BJ (cell line): ENCODE results near the gene PTPRM. TPM values are rescaled to one million over a fixed set of nuclear protein-coding genes. Genes with fewer than 3 reads are reported as not detected.

Experiments
- CTCF ChIA-PET: fragments of 350-600 bp; formaldehyde crosslinking; extraction: SDS; loops from one replicate; lab custom pipeline; 2021; ENCODE audit warnings: antibody characterized with exemption, inconsistent platforms; lab: Yijun Ruan, JAX
- POLR2A ChIA-PET: fragments of 300-600 bp; sonication (Branson Sonifier 250); formaldehyde crosslinking; extraction: SDS; loops from one replicate; lab custom pipeline; 2021; ENCODE audit warnings: antibody characterized with exemption; lab: Charles Lee
- DNase-seq: peaks from one replicate; pipeline ENCODE4 v3.0.0-alpha.2; 2011; ENCODE audit warnings: low read depth
- H3K27me3 ChIP-seq: 2 replicates; pipeline ENCODE4 v1.6.0; 2011; ENCODE audit warnings: low read length; ENCODE audit not compliant: control insufficient read depth, insufficient read depth
- H3K36me3 ChIP-seq: 2 replicates; pipeline ENCODE4 v1.5.1; 2011; ENCODE audit warnings: low read length; ENCODE audit not compliant: control insufficient read depth, insufficient read depth
- H3K4me3 ChIP-seq: 2 replicates; pipeline ENCODE4 v1.5.1; 2011; ENCODE audit warnings: low read depth, mild to moderate bottlenecking, control low read depth, low read length
- polyA plus RNA-seq: library from polyadenylated mRNA; depleted of rRNA; stranded (reverse); fragments of >200 nt; gene quantifications from 2 replicates; pipeline ENCODE4 v1.2.3, GENCODE V29; 2011
- small RNA-seq: library from RNA; depleted of rRNA; stranded (forward); fragments of <200 nt; gene quantifications from one replicate; pipeline ENCODE3, GENCODE V24; 2012; ENCODE audit warnings: low replicate concordance, low read depth; ENCODE audit not compliant: insufficient read length
- TF ChIP-seq, protein P1 (sequence below): IDR thresholded peaks from 2 replicates; pipeline ENCODE4 v1.5.1; 2011; ENCODE audit warnings: low read depth, mild to moderate bottlenecking, control low read depth, inconsistent platforms, low read length, moderate library complexity; ENCODE audit not compliant: insufficient read depth

PTPRM gene
- polyA plus RNA-seq, 1 experiment: 149 TPM

DNA sequence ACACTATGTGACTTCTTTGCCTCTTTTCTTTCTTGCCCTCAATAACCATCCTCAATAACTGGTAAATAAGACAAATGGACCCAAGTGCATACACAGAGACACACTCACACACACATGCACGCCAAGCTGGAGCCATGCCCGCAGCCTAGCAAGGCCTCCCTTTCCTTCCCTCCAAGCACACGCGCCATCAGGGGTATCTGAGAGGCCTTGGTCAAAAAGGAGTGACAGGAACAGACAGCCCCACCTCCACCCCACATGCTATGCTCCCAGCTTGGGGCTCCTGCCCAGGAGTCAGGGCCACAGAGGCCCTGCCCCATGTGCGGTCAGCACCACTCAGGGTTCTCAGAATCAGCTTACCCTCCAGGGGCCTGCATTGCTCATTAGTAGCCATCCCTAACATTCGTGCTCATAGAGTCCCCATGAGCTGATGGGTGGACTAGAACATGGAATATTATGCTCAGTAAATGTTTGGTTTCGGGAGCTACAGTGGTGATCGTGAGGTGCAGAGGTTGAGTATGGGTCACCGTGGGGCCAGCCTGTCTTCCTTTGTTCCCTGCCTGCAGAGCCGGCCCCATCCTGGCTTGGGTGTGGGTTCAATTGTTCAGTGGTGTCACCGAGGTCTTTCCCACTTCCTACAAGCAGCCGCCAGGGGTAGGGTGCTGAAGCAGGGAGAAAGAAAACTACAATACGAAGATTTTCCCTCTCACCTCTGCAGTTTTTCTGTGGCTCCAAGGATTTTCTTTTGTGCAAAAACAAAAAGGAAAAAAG lies 884.0 kb downstream of the PTPRM start:
- CTCF ChIA-PET: interaction anchor here (3.2 kb wide), 1 partner anchor 30 kb away, joined by 11 read pairs; no protein-coding TSS in a partner anchor
- H3K4me3 ChIP-seq: no peak overlapping the region
- POLR2A ChIA-PET: no interaction called here
- no peak for DNase-seq
- H3K36me3 ChIP-seq: no peaks in the 10 kb centered on the region
- peaks cover 7% of the 10 kb centered on the region; the same call in 1 of the 2 replicates for H3K27me3 ChIP-seq
- TF ChIP-seq, protein P1, sequence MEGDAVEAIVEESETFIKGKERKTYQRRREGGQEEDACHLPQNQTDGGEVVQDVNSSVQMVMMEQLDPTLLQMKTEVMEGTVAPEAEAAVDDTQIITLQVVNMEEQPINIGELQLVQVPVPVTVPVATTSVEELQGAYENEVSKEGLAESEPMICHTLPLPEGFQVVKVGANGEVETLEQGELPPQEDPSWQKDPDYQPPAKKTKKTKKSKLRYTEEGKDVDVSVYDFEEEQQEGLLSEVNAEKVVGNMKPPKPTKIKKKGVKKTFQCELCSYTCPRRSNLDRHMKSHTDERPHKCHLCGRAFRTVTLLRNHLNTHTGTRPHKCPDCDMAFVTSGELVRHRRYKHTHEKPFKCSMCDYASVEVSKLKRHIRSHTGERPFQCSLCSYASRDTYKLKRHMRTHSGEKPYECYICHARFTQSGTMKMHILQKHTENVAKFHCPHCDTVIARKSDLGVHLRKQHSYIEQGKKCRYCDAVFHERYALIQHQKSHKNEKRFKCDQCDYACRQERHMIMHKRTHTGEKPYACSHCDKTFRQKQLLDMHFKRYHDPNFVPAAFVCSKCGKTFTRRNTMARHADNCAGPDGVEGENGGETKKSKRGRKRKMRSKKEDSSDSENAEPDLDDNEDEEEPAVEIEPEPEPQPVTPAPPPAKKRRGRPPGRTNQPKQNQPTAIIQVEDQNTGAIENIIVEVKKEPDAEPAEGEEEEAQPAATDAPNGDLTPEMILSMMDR: no peak

DNA sequence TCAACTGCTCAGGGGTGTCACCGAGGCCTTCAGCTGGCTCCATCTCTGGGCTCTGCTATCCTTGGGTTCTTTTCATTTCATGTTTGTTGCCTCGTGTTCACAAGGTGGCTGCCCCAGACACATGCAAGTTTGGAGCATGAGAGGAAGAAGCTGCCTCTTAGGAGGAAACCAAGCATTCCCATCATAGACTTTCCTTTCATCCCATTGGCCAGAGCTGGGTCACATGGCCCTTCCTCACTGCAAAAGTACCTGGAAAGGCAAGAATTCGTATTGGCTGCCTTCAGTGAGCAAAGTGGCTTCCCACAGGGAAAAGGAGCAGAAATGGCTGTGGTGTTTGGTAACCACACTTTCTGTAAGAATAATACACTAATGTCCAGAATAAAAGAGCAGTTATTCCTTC lies 886.4 kb downstream of the PTPRM start:
- Histone ChIP-seq H3K27me3 (peaks cover 3% of the 10 kb centered on the region; the same call in 1 of the 2 replicates), H3K36me3 (no peaks in the 10 kb centered on the region), H3K4me3 (no peak overlapping the region)
- DNase-seq: no peak
- TF ChIP-seq, protein P1: no peak
- CTCF ChIA-PET: no interaction called here
- POLR2A ChIA-PET: no interaction called here

DNA sequence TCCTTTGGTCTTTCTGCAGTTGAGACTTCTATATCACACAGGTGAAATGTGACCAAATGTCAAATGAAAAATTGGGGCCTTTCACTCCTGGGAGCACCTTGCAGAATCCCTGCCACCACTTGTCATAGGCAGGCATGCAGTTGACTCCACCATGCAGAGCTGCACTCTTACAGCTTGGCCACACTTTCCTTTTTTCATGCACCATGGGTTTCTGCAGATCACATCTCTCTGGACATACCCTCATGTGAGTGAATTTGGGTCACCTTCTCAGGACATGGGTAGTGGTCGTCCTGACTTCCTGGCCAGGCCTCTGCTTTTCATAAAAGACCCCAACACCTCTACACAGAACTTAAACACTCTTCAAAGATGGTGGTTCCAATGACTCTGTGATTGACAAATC lies 887.0 kb downstream of the PTPRM start:
- no peak for DNase-seq
- ChIA-PET POLR2A (no interaction called here), CTCF (no interaction called here)
- Histone ChIP-seq H3K27me3 (peaks cover 3% of the 10 kb centered on the region; the same call in 1 of the 2 replicates), H3K4me3 (no peak overlapping the region), H3K36me3 (no peaks in the 10 kb centered on the region)
- TF ChIP-seq, protein P1: no peak

DNA sequence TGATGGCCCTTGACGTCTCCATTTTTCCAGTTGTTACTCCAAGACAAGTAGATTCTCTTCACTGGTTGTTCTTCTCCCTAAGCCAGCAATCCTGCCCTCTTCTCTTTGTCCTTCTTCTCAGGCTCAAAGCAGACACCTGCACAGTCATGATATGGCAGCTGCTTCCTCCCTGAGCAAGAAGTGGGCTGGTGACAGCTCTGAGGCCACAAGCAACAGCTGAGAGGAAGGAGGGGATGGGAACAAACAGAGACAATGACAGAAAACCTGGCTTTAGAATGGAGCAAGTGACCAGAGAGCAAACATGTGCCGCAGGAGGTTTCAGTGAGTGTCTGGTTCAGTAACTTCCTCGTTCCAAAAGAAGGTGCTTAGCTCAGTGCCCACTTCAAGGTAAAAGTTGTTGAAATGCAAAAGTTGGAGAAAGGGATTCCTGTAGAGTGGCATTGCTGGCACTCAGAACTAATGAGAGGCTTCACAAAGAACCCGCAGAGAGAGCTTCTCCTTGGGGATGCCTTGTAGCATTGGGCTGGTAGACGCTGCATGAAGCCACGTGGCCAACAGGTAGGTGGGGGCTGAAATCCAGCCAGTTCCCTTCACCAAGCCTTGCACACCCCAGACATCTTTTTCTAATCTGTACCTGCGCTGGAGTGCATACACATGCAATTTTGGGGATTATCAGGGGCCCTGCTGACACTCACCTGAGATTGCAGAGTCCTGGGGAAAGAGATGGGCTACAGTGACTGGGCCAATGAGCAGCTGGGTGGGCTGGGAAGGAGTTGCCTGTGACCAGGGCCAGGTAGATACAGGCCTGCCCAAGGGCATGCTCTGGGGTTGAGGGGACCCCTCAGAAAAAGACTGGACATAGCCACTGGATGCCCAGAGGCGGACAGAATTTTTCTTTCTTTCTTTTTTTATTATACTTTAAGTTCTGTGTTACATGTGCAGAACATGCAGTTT lies 888.8 kb downstream of the PTPRM start:
- H3K4me3 ChIP-seq: no peak overlapping the region
- H3K27me3 ChIP-seq: peaks cover 3% of the 10 kb centered on the region; the same call in 1 of the 2 replicates
- POLR2A ChIA-PET: no interaction called here

More for the DNA sequence above, 888.8 kb downstream of the PTPRM start:
- TF ChIP-seq, protein P1: no peak
- no peak for DNase-seq
- CTCF ChIA-PET: no interaction called here
- H3K36me3 ChIP-seq: no peaks in the 10 kb centered on the region

Small RNAs within 50 kb of the gene (small RNA-seq; reads per million reads assigned to genes)
- gene AP001094.1: not detected
- gene RF00012: not detected
